HS-27A (cell line): ENCODE results near the gene SRSF6.
"Not testable (repeated sequence)": the region's sequence is repeated elsewhere in the genome, so short reads cannot be mapped to it uniquely, and the experiment has no call there.

Source experiments
- DNase-seq: peaks from one replicate; pipeline ENCODE4 v3.0.0-alpha.2; 2012; ENCODE audit warnings: low read depth, missing footprints

SRSF6 gene

DNA sequence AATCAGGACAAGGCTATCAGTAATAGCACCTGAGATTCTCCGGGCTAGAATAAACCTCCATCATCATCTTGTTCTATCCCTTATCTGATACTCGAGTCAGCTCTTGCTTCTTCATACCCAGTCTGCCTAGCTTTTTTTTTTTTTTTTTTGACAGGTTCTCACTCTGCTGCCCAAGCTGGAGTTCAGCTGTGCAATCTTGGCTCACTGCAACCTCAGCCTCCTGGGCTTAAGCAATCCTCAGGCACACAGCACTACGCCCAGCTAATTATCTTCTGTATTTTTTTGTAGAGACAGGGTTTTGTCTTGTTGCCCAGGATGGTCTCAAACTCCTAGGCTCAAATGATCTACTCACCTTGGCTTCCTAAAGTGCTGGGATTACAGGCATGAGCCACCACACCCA lies 19.5 kb downstream of the SRSF6 start:
- DNase-seq: no peak

DNA sequence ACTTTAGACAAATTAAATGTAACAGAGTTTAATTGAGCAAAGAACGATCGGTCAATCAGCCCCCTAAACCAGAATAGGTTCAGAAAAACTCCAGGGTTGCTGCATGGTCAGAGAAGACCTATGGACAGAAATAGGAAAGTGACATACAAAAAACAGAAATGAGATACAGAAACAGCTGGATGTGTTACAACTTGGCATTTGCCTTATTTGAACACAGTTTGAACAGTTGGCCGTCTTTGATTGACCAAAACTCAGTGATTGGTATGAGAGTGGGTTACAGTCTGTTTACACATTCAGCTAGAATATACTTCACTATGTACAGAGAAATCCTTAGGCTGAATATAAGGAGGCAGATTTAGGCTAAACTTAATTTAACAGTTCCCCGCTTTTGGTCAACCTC lies 19.9 kb downstream of the SRSF6 start:
- no peak for DNase-seq

DNA sequence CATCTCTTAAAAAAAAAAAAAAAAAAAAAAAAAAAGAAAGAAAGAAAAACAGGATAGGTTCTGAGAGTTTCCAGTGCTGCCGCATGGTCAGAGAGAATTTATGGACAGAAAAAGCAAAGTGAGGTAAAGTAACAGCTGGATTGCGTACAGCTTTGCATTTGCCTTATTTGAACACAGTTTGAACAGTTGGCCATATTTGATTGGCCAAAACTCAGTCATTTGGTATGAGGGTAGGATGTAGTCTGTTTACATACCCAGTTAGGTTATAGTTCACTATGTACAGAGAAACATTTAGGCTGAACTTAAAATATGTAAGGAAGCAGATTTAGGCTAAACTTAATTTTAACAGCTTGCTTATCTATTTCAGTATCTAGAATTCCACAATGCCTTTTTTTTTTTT lies 32.3 kb downstream of the SRSF6 start:
- no peak for DNase-seq

DNA sequence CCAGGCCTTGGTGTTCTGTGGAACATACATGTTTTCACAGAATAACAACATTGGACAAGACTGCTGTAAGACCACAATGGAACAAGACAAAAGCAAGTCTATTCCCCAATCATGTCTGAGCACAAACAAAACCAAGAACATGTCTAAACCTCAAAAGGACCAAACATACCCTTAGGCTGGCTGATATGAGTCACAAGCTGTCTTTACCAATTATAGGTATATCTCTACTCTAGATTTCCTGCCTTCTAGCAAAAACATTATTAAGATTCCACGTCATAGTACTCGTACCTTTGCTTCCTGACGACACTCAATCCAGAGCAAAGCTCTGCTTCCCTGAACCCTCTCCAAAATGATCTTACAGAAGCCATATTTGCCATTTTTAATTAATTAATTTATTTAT lies 34.4 kb downstream of the SRSF6 start:
- DNase-seq: no peak

DNA sequence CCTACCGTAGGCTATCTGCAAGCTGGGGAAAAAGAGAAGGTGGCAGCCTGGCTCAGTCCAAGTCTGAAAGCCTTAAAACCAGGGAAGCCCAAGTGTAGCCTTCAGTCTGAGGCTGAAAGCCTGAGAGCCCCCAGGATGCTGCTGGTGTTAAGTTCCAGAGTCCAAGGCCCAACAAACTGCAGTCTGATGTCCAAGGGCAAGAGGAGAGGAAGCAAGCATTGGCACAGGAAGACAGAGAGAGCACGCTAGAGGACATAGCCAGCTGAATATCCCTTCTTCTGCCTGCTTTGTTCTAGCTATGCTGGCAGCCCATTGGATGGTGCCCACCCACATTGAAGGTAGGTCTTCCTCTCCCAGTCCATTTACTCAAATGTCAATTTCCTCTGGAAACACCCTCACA lies 37.7 kb downstream of the SRSF6 start:
- DNase-seq: no peak

DNA sequence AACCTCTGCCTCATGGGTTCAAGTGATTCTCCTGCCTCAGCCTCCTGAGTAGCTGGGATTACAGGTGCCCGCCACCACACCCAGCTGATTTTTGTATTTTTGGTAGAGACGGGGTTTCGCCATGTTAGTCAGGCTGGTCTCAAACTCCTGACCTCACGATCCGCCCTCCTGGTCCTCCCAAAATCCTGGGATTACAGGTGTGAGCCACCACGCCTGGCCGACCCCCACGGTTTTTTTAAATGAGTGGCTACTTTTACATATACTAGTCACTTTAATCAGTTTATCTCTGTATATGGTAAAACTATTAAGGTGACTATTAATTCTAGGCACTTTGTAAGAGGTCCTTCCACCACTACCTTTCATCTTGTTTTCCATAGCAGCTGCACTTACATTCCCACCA lies 44.3 kb downstream of the SRSF6 start:
- not testable (repeated sequence) for DNase-seq

DNA sequence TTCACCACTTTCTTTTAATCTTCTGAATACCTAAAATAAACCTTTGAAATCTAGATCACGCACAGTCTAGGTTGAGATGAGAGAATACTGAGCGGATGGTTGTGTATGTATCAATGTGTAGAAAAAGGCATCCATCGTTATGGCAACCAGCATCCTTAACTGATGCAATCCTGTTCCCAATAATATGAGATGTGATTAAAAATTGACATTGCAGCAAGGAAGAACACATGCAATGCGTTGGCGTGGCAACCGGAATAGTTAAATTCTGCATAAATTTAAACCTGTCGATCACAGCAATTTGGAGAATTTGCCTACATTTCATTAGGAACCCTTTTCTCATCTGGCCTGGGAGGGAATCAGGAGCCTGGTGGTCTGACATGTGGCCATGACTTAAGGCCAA lies 48.5 kb downstream of the SRSF6 start:
- DNase-seq: no peak

DNA sequence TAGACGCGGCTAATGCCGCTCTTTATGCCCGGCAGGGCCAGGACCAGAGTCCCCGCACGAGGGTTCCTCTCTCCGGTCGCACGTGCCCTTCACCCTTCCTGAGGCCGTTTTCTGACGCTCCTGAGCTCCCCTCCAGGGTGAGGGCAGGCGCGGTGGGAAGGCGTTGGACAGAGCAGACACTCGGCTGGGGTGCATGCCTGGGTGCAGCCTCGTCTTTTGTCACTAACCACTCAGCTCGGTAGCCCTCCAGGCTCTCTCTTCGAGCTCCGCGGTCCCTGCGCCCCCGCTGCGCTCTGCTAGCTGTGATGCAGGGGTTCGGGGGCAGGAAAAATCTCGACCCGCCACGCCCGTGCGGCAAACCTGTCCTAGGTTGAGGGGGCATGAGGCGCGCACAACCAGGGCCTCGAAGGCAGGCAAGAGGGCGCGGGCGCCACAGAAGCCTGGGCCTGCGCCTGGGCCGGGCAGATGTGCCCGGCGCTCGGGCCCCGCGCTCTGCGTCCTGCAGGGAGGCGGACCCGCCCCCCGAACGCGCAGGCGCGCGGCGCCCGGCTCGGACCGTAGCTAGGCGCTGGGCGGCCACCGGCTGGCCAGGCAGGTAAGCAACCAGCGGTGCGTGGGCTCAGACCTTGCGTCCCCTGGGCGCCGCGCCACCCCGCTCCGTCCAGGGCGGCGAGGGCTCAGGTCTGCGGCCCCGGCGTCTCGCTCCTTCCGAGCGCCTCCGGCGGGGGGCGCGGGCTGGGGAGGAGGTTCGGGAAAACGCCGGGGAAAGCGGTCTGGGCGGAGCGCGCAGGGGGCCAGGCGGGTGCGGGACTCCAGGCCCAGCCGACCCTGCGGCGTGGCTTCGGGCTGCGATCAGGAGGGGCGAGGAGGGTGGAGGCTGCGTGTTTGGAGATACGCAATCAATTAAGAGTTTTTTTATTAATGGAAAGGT lies 49.7 kb downstream of the SRSF6 start, which contains the start of gene L3MBTL1:
L3MBTL1 (plus strand) TSS at position 548 of the 931 bp plus-strand sequence. CDS start 5,807 bp downstream, outside the sequence.
- no peak for DNase-seq

DNA sequence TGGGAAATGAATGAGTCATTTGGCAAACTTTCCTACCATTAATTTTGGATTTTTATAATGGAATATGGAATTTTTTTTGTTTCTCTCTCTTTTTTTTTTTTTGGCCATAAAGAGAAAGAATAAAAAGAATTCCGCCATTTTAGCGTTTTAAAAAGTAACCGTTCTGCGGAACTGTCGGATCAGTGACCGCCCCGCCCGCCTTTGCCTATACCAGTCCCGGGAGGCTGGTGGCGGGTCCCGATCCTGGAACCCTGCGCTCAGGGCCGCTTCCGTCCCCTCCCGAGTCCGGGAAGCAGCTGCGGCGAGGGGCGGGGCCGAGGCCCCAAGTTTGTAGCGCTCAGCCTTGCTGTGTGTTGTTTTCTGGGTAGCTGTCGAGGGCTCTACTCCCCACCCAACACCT lies 50.4 kb downstream of the SRSF6 start:
- no peak for DNase-seq

DNA sequence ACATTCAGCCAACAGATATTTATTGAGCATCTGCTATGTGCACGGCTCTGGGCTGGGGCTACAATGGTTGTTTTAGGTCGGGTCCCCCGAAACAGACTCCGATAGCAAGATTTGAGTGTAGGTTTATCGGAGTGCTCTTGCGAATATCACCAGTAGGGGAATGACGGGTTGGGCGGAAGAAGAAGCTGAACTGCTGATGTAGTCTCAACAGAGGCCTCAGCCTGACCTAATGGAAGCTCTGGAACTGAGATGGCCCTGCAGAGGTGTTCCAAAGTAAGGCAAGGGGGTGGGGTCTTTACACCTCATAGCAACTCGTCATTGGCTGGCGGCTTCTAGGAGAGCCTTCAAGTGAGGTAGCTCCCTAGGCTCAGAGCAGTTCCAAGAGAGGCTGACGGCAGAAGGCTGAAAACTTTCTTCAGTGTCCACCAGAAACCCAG lies 50.9 kb downstream of the SRSF6 start:
- DNase-seq: no peak

DNA sequence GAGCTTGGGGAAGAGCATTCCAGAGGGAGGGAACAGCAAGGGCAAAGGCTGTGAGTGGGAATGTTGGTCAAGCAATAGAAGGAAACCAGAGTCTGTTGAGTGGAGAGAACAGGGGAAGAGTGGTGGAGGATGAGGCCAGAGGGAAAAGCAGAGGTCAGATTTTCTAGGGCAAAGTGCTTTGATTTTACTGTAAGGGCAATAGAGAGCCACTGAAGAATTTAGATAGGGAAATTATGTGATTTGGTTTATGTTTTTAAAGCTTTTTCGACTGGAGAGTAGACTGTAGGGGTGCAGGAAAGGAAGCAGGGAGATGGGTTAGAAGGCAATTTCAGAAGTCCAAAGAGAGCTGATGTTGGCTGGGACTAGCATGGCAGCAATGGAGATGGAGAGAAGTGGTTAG lies 54.2 kb downstream of the SRSF6 start:
- no peak for DNase-seq

DNA sequence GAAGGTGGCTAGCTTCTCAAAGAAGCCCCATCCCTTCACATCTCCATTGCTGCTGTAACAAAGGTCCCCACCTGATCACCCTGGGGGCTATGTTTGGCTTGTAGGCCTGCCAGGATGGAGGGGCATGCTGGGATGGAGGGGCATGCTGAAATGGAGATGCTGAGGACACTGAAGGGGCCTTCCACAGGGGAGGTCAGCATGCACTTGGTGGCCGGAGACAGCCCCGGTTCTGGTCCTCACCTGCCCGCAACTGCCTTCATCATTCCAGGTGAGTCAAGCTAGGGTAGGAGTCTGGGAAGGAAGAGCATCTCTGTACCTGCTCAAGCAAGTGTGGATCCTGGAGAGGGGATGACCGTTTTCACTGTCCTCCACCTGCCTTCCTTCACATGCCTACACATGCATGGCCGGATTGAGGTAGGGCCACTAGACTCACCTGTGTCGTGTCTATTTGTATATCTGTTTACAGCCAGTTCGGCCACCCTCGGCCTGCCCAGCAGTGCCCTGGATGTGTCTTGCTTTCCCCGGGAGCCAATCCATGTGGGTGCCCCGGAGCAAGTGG lies 55.8 kb downstream of the SRSF6 start:
- DNase-seq: no peak
